Measurements from ENCODE around the gene RAB33A.

The RAB33A gene

GRCh38 chrX:130125091-130125874 is 46.5 kb upstream of the RAB33A start (continued):
- TF ChIP-seq ZNF571 (tag by site-specific recombination; IDR thresholded peaks at IDR 0.05) (no peak), SCRT2 (tag by site-specific recombination; IDR thresholded peaks at IDR 0.05) (no peak), TCF7L2 (IDR thresholded peaks at IDR 0.05; ENCODE audit: borderline replicate concordance, low read depth, low read length) (no peak)

DNA sequence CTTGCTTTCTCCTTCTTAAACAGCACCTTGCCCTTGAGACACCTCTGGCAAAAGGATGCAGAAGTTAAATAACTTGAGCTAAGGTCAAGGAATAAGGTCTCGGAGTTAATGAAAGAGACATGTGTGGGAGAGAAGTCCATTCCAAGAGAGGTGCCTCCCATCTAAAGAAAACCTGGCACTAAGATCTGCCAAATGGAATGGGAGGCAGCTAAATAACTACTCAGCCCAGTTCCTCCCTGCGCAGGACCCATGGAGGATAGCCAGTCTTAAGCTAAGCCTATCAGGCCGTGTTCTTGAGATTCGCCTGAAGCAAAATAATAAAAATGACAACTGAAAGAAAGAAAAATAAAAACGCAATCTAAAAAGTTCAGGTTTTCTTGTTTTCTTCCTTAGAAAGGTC is 40.8 kb upstream of the RAB33A start:
- Histone ChIP-seq H3K9me3 (ENCODE audit: control insufficient read depth, insufficient read depth, low read depth, low read length) (no peaks in the 10 kb centered on the region), H3K27ac (ENCODE audit: extremely low read depth, low read depth, low read length) (no peak overlapping the region), H3K4me1 (ENCODE audit: control insufficient read depth, insufficient read depth, low read length) (no peaks in the 10 kb centered on the region), H3K36me3 (ENCODE audit: control insufficient read depth in 2 of 2, insufficient read depth in 1 of 2, low read length in 2 of 2) (peaks cover 33 to 82% of the 10 kb centered on the region in 2 experiments), H3K4me3 (ENCODE audit: low read depth, low read length) (no peak overlapping the region)
- TF ChIP-seq ZNF629 (tag by site-specific recombination; IDR thresholded peaks at IDR 0.05) (no peak), SP3 (tag by site-specific recombination; IDR thresholded peaks at IDR 0.05) (no peak), SALL2 (tag by site-specific recombination; IDR thresholded peaks at IDR 0.05; ENCODE audit: borderline replicate concordance) (no peak), ZNF350 (tag by site-specific recombination; IDR thresholded peaks at IDR 0.05) (no peak), TRIM28 (IDR thresholded peaks at IDR 0.05; ENCODE audit: borderline replicate concordance, low read length) (no peak), ZNF26 (tag by site-specific recombination; IDR thresholded peaks at IDR 0.05) (no peak), GFI1B (tag by site-specific recombination; IDR thresholded peaks at IDR 0.05) (no peak), ZNF48 (tag by site-specific recombination; IDR thresholded peaks at IDR 0.05) (no peak), ZBTB7A (tag by site-specific recombination; IDR thresholded peaks at IDR 0.05; ENCODE audit: low read depth) (no peak), KLF8 (tag by site-specific recombination; IDR thresholded peaks at IDR 0.05) (no peak), ZNF488 (tag by site-specific recombination; IDR thresholded peaks at IDR 0.05) (no peak), ZNF830 (tag by site-specific recombination; IDR thresholded peaks at IDR 0.05; ENCODE audit: low read depth) (no peak), ZNF610 (tag by site-specific recombination; IDR thresholded peaks at IDR 0.05; ENCODE audit: borderline replicate concordance) (no peak)
- TF ChIP-seq, protein P1, sequence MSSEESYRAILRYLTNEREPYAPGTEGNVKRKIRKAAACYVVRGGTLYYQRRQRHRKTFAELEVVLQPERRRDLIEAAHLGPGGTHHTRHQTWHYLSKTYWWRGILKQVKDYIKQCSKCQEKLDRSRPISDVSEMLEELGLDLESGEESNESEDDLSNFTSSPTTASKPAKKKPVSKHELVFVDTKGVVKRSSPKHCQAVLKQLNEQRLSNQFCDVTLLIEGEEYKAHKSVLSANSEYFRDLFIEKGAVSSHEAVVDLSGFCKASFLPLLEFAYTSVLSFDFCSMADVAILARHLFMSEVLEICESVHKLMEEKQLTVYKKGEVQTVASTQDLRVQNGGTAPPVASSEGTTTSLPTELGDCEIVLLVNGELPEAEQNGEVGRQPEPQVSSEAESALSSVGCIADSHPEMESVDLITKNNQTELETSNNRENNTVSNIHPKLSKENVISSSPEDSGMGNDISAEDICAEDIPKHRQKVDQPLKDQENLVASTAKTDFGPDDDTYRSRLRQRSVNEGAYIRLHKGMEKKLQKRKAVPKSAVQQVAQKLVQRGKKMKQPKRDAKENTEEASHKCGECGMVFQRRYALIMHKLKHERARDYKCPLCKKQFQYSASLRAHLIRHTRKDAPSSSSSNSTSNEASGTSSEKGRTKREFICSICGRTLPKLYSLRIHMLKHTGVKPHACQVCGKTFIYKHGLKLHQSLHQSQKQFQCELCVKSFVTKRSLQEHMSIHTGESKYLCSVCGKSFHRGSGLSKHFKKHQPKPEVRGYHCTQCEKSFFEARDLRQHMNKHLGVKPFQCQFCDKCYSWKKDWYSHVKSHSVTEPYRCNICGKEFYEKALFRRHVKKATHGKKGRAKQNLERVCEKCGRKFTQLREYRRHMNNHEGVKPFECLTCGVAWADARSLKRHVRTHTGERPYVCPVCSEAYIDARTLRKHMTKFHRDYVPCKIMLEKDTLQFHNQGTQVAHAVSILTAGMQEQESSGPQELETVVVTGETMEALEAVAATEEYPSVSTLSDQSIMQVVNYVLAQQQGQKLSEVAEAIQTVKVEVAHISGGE (tag by site-specific recombination; conservative IDR thresholded peaks at IDR 0.05; ENCODE audit: low read depth): no peak
- CTCF ChIA-PET: interaction anchor here (0.9 kb wide), 1 partner anchor 51 kb away, joined by 3 read pairs; no protein-coding TSS in a partner anchor
- POLR2A ChIA-PET: no interaction called here

- no peak overlapping the region for H3K27ac ChIP-seq (ENCODE audit: extremely low read depth, low read depth, low read length)
- POLR2A ChIA-PET: no interaction called here
- CTCF ChIA-PET: no interaction called here
- TF ChIP-seq ZNF488 (tag by site-specific recombination; IDR thresholded peaks at IDR 0.05) (no peak), YY1 (tag by site-specific recombination; IDR thresholded peaks at IDR 0.05) (no peak), ZNF596 (tag by site-specific recombination; IDR thresholded peaks at IDR 0.05) (no peak), IKZF3 (tag by site-specific recombination; IDR thresholded peaks at IDR 0.05) (no peak), KLF1 (tag by site-specific recombination; IDR thresholded peaks at IDR 0.05) (no peak), ZBTB20 (tag by site-specific recombination; IDR thresholded peaks at IDR 0.05) (no peak), ZNF202 (tag by site-specific recombination; IDR thresholded peaks at IDR 0.05; ENCODE audit: borderline replicate concordance) (no peak), ZNF658 (tag by site-specific recombination; IDR thresholded peaks at IDR 0.05) (no peak)
- no peaks in the 10 kb centered on the region for H3K4me1 ChIP-seq (ENCODE audit: control insufficient read depth, insufficient read depth, low read length)
- no peaks in the 10 kb centered on the region for H3K9me3 ChIP-seq (ENCODE audit: control insufficient read depth, insufficient read depth, low read depth, low read length)
- H3K4me3 ChIP-seq (ENCODE audit: low read depth, low read length): no peak overlapping the region
- peaks cover 18 to 77% of the 10 kb centered on the region in 2 experiments for H3K36me3 ChIP-seq (ENCODE audit: control insufficient read depth in 2 of 2, insufficient read depth in 1 of 2, low read length in 2 of 2)
Measured at GRCh38 chrX:130136496-130136895, 35.3 kb upstream of the RAB33A start.
